Uterus (tissue), 2 donors: ENCODE data around the gene SLC25A25.

Experiments used
- CTCF ChIP-seq, 4 experiments: fragments of 200-600 bp in 2 of 4; fragments of 450-650 bp in 2 of 4; sonication (generic) in 2 of 4; IDR thresholded peaks; one replicate each; pipeline ENCODE4 v1.5.1; 2016 to 2019; ENCODE audit warnings: antibody characterized with exemption in 4 of 4, mild to moderate bottlenecking in 2 of 4, moderate library complexity in 1 of 4
- POLR2A ChIP-seq, 2 donors: fragments of 450-650 bp; IDR thresholded peaks; one replicate each; pipeline ENCODE4 v1.6.1; 2016; ENCODE audit warnings: antibody characterized with exemption in 2 of 2, mild to moderate bottlenecking in 1 of 2, moderate library complexity in 1 of 2

- TF ChIP-seq CTCF (IDR thresholded peaks at IDR 0.05) (no peak), POLR2A (IDR thresholded peaks at IDR 0.05) (no peak)
These were observed 33.7 kb downstream of the SLC25A25 start for GRCh38 chr9:128101690-128102089.
